ENCODE results near the gene ALMS1. TPM values are rescaled to one million over a fixed set of nuclear protein-coding genes. Genes with fewer than 3 reads are reported as not detected.
"Not testable (repeated sequence)": the region's sequence is repeated elsewhere in the genome, so short reads cannot be mapped to it uniquely, and the experiment has no call there.

The ALMS1 gene
- total and polyA plus RNA-seq, 7 experiments from 2014 or later = 2.7 to 46.7 (median 23.5) TPM

- intact Hi-C loops (cut with micrococcal nuclease) = no loop called here
- no peak overlapping the region for H3K27ac Mint-ChIP-seq
- ChIA-PET CTCF (no interaction called here), POLR2A (no interaction called here)
- Histone ChIP-seq H3K4me1 (ENCODE audit: control insufficient read depth in 2 of 2, insufficient read depth in 2 of 2, low read length in 2 of 2) (no peaks in the 10 kb centered on the region), H3K27ac (ENCODE audit: low read depth, low read length) (no peak overlapping the region), H3K9me3 (ENCODE audit: control insufficient read depth in 2 of 3, low read length in 3 of 3) (no peaks in the 10 kb centered on the region), H3K4me3 (ENCODE audit: low read length) (no peak overlapping the region), H3K36me3 (ENCODE audit: control insufficient read depth in 2 of 3, insufficient read depth in 3 of 3, low read length in 3 of 3) (peaks cover 0 to 31% (median 5%) of the 10 kb centered on the region in 3 experiments), H3K27me3 (ENCODE audit: control insufficient read depth in 2 of 2, insufficient read depth in 2 of 2, low read length in 2 of 2) (no peaks in the 10 kb centered on the region)
- H3K4me3 Mint-ChIP-seq = no peak overlapping the region
- H3K4me1 Mint-ChIP-seq = peaks cover 0 to 6% (median 4%) of the 10 kb centered on the region in 7 donors
- H3K27me3 Mint-ChIP-seq = no peaks in the 10 kb centered on the region
- no peak for DNase-seq
- peaks cover 24 to 66% (median 56%) of the 10 kb centered on the region in 5 donors for H3K36me3 Mint-ChIP-seq
- H3K9me3 Mint-ChIP-seq = peaks cover 0 to 5% (median 2%) of the 10 kb centered on the region in 11 donors
- no peak for ATAC-seq
Measured at GRCh38 chr2:73487112-73487657, 101.5 kb downstream of the ALMS1 start.

GRCh38 chr2:73488079-73488478, 102.4 kb downstream of the ALMS1 start:
- Histone ChIP-seq H3K4me1 (ENCODE audit: control insufficient read depth in 2 of 2, insufficient read depth in 2 of 2, low read length in 2 of 2) (no peaks in the 10 kb centered on the region), H3K27me3 (ENCODE audit: control insufficient read depth in 2 of 2, insufficient read depth in 2 of 2, low read length in 2 of 2) (no peaks in the 10 kb centered on the region), H3K4me3 (ENCODE audit: low read length) (no peak overlapping the region), H3K9me3 (ENCODE audit: control insufficient read depth in 2 of 3, low read length in 3 of 3) (no peaks in the 10 kb centered on the region), H3K36me3 (ENCODE audit: control insufficient read depth in 2 of 3, insufficient read depth in 3 of 3, low read length in 3 of 3) (peaks cover 0 to 31% (median 5%) of the 10 kb centered on the region in 3 experiments), H3K27ac (ENCODE audit: low read depth, low read length) (no peak overlapping the region)
- Mint-ChIP-seq H3K27ac (no peak overlapping the region), H3K4me1 (peaks cover 0 to 6% (median 4%) of the 10 kb centered on the region in 7 donors), H3K4me3 (no peak overlapping the region), H3K36me3 (peaks cover 24 to 67% (median 60%) of the 10 kb centered on the region in 5 donors), H3K27me3 (no peaks in the 10 kb centered on the region), H3K9me3 (peaks cover 0 to 5% (median 0%) of the 10 kb centered on the region in 11 donors)
- CTCF ChIA-PET = no interaction called here
- ATAC-seq (no peak), DNase-seq (no peak)
- POLR2A ChIA-PET = no interaction called here
- intact Hi-C loops (cut with micrococcal nuclease) = no loop called here

- H3K27ac ChIP-seq (ENCODE audit: low read depth, low read length) = no peak overlapping the region
- Mint-ChIP-seq H3K27me3 (no peaks in the 10 kb centered on the region), H3K4me3 (no peak overlapping the region), H3K36me3 (peaks cover 24 to 67% (median 60%) of the 10 kb centered on the region in 5 donors), H3K4me1 (peaks cover 0 to 6% (median 4%) of the 10 kb centered on the region in 7 donors), H3K27ac (no peak overlapping the region), H3K9me3 (peaks cover 0 to 5% (median 0%) of the 10 kb centered on the region in 11 donors)
- H3K36me3 ChIP-seq (ENCODE audit: control insufficient read depth in 2 of 3, insufficient read depth in 3 of 3, low read length in 3 of 3) = peaks cover 0 to 31% (median 5%) of the 10 kb centered on the region in 3 experiments
- no peaks in the 10 kb centered on the region for H3K27me3 ChIP-seq (ENCODE audit: control insufficient read depth in 2 of 2, insufficient read depth in 2 of 2, low read length in 2 of 2)
- intact Hi-C loops (cut with micrococcal nuclease) = no loop called here
- CTCF ChIA-PET = no interaction called here
- POLR2A ChIA-PET = no interaction called here
- ATAC-seq (no peak), DNase-seq (no peak)
- no peak overlapping the region for H3K4me3 ChIP-seq (ENCODE audit: low read length)
- H3K9me3 ChIP-seq (ENCODE audit: control insufficient read depth in 2 of 3, low read length in 3 of 3) = no peaks in the 10 kb centered on the region
- no peaks in the 10 kb centered on the region for H3K4me1 ChIP-seq (ENCODE audit: control insufficient read depth in 2 of 2, insufficient read depth in 2 of 2, low read length in 2 of 2)
Measured at GRCh38 chr2:73489053-73489452, 103.4 kb downstream of the ALMS1 start.

GRCh38 chr2:73494031-73494430, 108.4 kb downstream of the ALMS1 start:
- Mint-ChIP-seq H3K9me3 (no peaks in the 10 kb centered on the region), H3K4me3 (no peak overlapping the region), H3K27me3 (no peaks in the 10 kb centered on the region), H3K27ac (no peak overlapping the region), H3K4me1 (peaks cover 0 to 7% (median 0%) of the 10 kb centered on the region in 7 donors), H3K36me3 (peaks cover 13 to 66% (median 43%) of the 10 kb centered on the region in 5 donors)
- Histone ChIP-seq H3K27ac (ENCODE audit: low read depth, low read length) (no peak overlapping the region), H3K36me3 (ENCODE audit: control insufficient read depth in 2 of 3, insufficient read depth in 3 of 3, low read length in 3 of 3) (peaks cover 0 to 17% (median 5%) of the 10 kb centered on the region in 3 experiments), H3K9me3 (ENCODE audit: control insufficient read depth in 2 of 3, low read length in 3 of 3) (no peaks in the 10 kb centered on the region), H3K4me3 (ENCODE audit: low read length) (no peak overlapping the region), H3K27me3 (ENCODE audit: control insufficient read depth in 2 of 2, insufficient read depth in 2 of 2, low read length in 2 of 2) (no peaks in the 10 kb centered on the region), H3K4me1 (ENCODE audit: control insufficient read depth in 2 of 2, insufficient read depth in 2 of 2, low read length in 2 of 2) (no peaks in the 10 kb centered on the region)
- POLR2A ChIA-PET = interaction anchor here (0.8 kb wide), 1 partner anchor 86 kb away, joined by 3 read pairs; no protein-coding TSS in a partner anchor
- intact Hi-C loops (cut with micrococcal nuclease) = no loop called here
- no peak for DNase-seq
- CTCF ChIA-PET = no interaction called here
- no peak for ATAC-seq

- intact Hi-C loops (cut with micrococcal nuclease) = loop anchor here in 1 of 2 donors (10.0 kb wide), 1 partner anchor 1761 kb away; no protein-coding TSS in a partner anchor
- peaks cover 4 to 54% (median 28%) of the 10 kb centered on the region in 11 donors for H3K9me3 Mint-ChIP-seq
- no peak overlapping the region for H3K27ac Mint-ChIP-seq
- no peak overlapping the region for H3K27ac ChIP-seq (ENCODE audit: low read depth, low read length)
- H3K9me3 ChIP-seq (ENCODE audit: control insufficient read depth in 2 of 3, low read length in 3 of 3) = no peaks in the 10 kb centered on the region
- no peak overlapping the region for H3K4me3 ChIP-seq (ENCODE audit: low read length)
- DNase-seq (no peak), ATAC-seq (no peak)
- ChIA-PET POLR2A (no interaction called here), CTCF (interaction anchor here (0.6 kb wide), 1 partner anchor 13 kb away, joined by 3 read pairs; no protein-coding TSS in a partner anchor)
- H3K4me1 ChIP-seq (ENCODE audit: control insufficient read depth in 2 of 2, insufficient read depth in 2 of 2, low read length in 2 of 2) = no peaks in the 10 kb centered on the region
- peaks cover 26 to 75% (median 66%) of the 10 kb centered on the region in 5 donors for H3K36me3 Mint-ChIP-seq
- no peaks in the 10 kb centered on the region for H3K27me3 Mint-ChIP-seq
- H3K36me3 ChIP-seq (ENCODE audit: control insufficient read depth in 2 of 3, insufficient read depth in 3 of 3, low read length in 3 of 3) = no peaks in the 10 kb centered on the region
- peaks cover 0 to 5% (median 3%) of the 10 kb centered on the region in 7 donors for H3K4me1 Mint-ChIP-seq
- H3K4me3 Mint-ChIP-seq = no peak overlapping the region
- no peaks in the 10 kb centered on the region for H3K27me3 ChIP-seq (ENCODE audit: control insufficient read depth in 2 of 2, insufficient read depth in 2 of 2, low read length in 2 of 2)
Measured at GRCh38 chr2:73503992-73504570, 118.4 kb downstream of the ALMS1 start.

GRCh38 chr2:73504850-73505249, 119.2 kb downstream of the ALMS1 start:
- H3K27ac ChIP-seq (ENCODE audit: low read depth, low read length); H3K27me3 Mint-ChIP-seq; ATAC-seq; H3K4me3 ChIP-seq (ENCODE audit: low read length); POLR2A ChIA-PET; H3K4me1 Mint-ChIP-seq; H3K4me3 Mint-ChIP-seq; H3K27me3 ChIP-seq (ENCODE audit: control insufficient read depth in 2 of 2, insufficient read depth in 2 of 2, low read length in 2 of 2); H3K36me3 ChIP-seq (ENCODE audit: control insufficient read depth in 2 of 3, insufficient read depth in 3 of 3, low read length in 3 of 3); H3K4me1 ChIP-seq (ENCODE audit: control insufficient read depth in 2 of 2, insufficient read depth in 2 of 2, low read length in 2 of 2); DNase-seq; CTCF ChIA-PET; H3K9me3 ChIP-seq (ENCODE audit: control insufficient read depth in 2 of 3, low read length in 3 of 3); H3K27ac Mint-ChIP-seq: not testable (repeated sequence)
- intact Hi-C loops (cut with micrococcal nuclease) = loop anchor here in 1 of 2 donors (10.0 kb wide), 1 partner anchor 1760 kb away; no protein-coding TSS in a partner anchor
- peaks cover 8 to 61% (median 31%) of the 10 kb centered on the region in 11 donors for H3K9me3 Mint-ChIP-seq
- H3K36me3 Mint-ChIP-seq = peaks cover 30 to 79% (median 67%) of the 10 kb centered on the region in 5 donors

GRCh38 chr2:73510470-73510869, 124.8 kb downstream of the ALMS1 start:
- DNase-seq = not testable (repeated sequence)

More at GRCh38 chr2:73510470-73510869, 124.8 kb downstream of the ALMS1 start:
- H3K4me3 Mint-ChIP-seq; H3K27me3 Mint-ChIP-seq; H3K36me3 ChIP-seq (ENCODE audit: control insufficient read depth in 2 of 3, insufficient read depth in 3 of 3, low read length in 3 of 3); H3K27ac ChIP-seq (ENCODE audit: low read depth, low read length); intact Hi-C loops (cut with micrococcal nuclease); H3K9me3 ChIP-seq (ENCODE audit: control insufficient read depth in 2 of 3, low read length in 3 of 3); ATAC-seq; CTCF ChIA-PET; POLR2A ChIA-PET; H3K27me3 ChIP-seq (ENCODE audit: control insufficient read depth in 2 of 2, insufficient read depth in 2 of 2, low read length in 2 of 2); H3K27ac Mint-ChIP-seq; H3K4me1 Mint-ChIP-seq; H3K4me1 ChIP-seq (ENCODE audit: control insufficient read depth in 2 of 2, insufficient read depth in 2 of 2, low read length in 2 of 2); H3K4me3 ChIP-seq (ENCODE audit: low read length): not testable (repeated sequence)
- Mint-ChIP-seq H3K36me3 (peaks cover 28 to 95% (median 79%) of the 10 kb centered on the region in 5 donors), H3K9me3 (peaks cover 14 to 81% (median 46%) of the 10 kb centered on the region in 11 donors)
